ENCODE results near the gene REG1B.

REG1B gene, protein sequence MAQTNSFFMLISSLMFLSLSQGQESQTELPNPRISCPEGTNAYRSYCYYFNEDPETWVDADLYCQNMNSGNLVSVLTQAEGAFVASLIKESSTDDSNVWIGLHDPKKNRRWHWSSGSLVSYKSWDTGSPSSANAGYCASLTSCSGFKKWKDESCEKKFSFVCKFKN

DNA sequence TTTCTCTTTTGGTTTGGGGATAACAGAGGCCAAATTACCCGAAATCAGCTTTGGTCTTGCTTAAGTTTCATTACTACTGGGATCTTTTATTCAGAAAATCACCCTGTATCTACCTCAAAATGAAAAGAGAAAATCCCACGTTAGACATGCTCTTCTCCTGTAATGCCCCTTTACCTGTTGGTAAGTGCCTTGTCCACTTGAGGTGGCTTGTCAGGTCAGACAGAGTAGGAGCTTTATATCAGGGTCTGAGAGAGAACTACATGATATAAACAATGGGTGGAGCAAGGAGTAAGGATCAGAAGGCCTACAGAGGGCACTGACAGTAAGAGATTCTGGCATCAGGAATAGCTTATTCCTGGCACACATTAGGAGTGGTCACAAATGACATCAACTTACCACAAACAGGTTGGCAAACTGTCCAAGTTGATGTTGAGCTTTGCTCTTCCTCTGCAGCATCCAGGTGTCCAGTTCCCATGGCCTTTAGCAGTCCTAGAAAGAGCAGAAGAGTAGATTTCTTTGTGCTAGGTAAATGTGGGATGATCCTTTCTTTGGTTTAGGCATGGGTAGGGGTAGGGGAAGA is at the start of gene REG1B:
REG1B (minus strand) TSS at position 209 of the 580 bp plus-strand sequence. CDS start 381 bp downstream, outside the sequence.
- no peaks in the 10 kb centered on the region for H3K27me3 Mint-ChIP-seq (ENCODE audit: low read depth)
- DNase-seq (ENCODE audit: low spot score) = no peak
- H3K27ac Mint-ChIP-seq = no peak within 1 kb of the TSS
- H3K4me1 Mint-ChIP-seq (ENCODE audit: low read depth) = no peaks in the 10 kb centered on the region
- peaks cover 22% of the 10 kb centered on the region for H3K9me3 Mint-ChIP-seq
- H3K36me3 Mint-ChIP-seq (ENCODE audit: low read depth) = no peaks in the 10 kb centered on the region
- no peak within 1 kb of the TSS for H3K4me3 Mint-ChIP-seq

DNA sequence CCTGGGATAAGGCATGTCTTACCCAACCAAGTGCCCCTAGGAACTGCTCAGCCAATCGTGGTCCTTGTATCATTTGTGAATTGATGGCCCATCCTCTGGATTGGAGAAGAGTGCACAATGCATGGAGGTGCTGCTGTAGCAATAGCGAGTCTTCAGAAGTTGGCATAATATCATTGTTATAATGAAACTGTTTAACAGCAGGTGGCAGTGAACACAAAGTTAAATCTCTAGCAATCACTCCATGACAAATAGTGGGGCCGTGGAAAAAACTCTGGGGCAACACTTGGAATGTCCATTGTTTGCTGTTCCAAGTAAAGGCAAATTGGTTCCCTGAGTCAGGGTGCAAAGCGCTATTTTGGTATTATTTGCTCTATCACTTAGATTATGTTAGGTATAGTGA is 43.9 kb upstream of the REG1B start:
- DNase-seq (ENCODE audit: low spot score) = no peak
- Mint-ChIP-seq H3K27ac (no peak overlapping the region), H3K9me3 (peaks cover 16% of the 10 kb centered on the region), H3K4me1 (ENCODE audit: low read depth) (no peaks in the 10 kb centered on the region), H3K36me3 (ENCODE audit: low read depth) (no peaks in the 10 kb centered on the region), H3K4me3 (no peak overlapping the region), H3K27me3 (ENCODE audit: low read depth) (no peaks in the 10 kb centered on the region)

DNA sequence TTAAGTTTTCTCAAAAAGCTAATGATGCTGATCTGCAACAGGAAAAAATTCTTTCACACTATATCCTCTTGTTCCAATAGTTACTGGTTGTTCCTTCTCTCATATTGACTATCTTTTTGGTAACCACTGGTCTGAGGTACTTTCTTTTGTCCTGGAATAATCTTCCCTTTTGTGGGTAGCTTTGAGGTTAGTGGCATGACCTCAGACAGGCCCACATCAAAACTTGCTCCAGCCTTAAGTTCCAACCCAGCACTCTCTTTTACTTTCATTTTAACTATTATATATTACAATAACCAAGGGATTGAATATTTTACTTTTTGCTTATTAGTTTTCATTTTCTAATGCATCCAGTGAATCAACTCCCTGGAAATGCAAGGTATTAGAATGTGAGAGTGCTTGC is 42.0 kb upstream of the REG1B start:
- Mint-ChIP-seq H3K4me3 (no peak overlapping the region), H3K27ac (no peak overlapping the region), H3K27me3 (ENCODE audit: low read depth) (no peaks in the 10 kb centered on the region), H3K9me3 (peaks cover 13% of the 10 kb centered on the region), H3K4me1 (ENCODE audit: low read depth) (no peaks in the 10 kb centered on the region), H3K36me3 (ENCODE audit: low read depth) (no peaks in the 10 kb centered on the region)
- no peak for DNase-seq (ENCODE audit: low spot score)

DNA sequence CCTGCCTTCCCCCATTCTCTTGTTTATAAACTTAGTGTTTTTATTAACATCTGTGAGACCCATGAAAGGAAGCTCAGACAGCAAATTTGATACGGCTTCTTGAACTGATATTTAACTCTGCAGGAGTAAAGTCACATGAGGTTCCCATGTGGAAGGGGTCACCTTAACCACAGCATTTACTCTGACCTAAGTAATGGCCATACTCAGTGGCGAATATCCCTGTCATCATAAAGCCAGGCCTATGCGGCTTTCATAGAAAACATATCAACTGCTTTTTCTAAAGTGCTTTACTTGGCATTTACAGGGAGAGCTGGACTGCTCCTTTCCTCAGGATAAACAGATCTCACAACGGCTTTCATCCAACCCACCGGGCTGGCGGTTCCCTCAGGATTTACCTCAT is 41.5 kb upstream of the REG1B start:
- no peak overlapping the region for H3K27ac Mint-ChIP-seq
- H3K27me3 Mint-ChIP-seq (ENCODE audit: low read depth) = no peaks in the 10 kb centered on the region
- no peak overlapping the region for H3K4me3 Mint-ChIP-seq
- peaks cover 11% of the 10 kb centered on the region for H3K9me3 Mint-ChIP-seq
- no peak for DNase-seq (ENCODE audit: low spot score)
- no peaks in the 10 kb centered on the region for H3K4me1 Mint-ChIP-seq (ENCODE audit: low read depth)
- H3K36me3 Mint-ChIP-seq (ENCODE audit: low read depth) = no peaks in the 10 kb centered on the region

DNA sequence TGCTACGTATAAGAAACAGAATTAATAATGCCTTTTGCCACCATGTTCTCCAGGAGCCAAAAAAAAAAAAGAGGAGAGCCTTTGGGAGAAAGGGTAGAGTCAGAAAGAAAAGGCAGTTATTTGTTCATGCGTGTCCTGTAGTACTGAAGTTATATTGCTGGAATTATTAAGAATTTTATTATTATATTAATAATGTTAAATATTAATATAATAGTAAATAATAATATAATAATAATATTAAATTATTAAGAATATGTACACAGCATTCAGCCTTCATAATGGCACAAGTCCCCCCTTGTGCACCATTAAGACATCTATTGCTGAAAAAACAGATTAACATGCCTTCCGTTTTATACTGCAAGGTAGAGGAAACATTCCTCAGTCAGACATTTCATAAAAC is 40.6 kb upstream of the REG1B start:
- H3K4me1 Mint-ChIP-seq (ENCODE audit: low read depth) = no peaks in the 10 kb centered on the region
- H3K36me3 Mint-ChIP-seq (ENCODE audit: low read depth) = no peaks in the 10 kb centered on the region
- peaks cover 7% of the 10 kb centered on the region for H3K9me3 Mint-ChIP-seq
- no peak for DNase-seq (ENCODE audit: low spot score)
- H3K27me3 Mint-ChIP-seq (ENCODE audit: low read depth) = no peaks in the 10 kb centered on the region
- H3K4me3 Mint-ChIP-seq = no peak overlapping the region
- no peak overlapping the region for H3K27ac Mint-ChIP-seq

DNA sequence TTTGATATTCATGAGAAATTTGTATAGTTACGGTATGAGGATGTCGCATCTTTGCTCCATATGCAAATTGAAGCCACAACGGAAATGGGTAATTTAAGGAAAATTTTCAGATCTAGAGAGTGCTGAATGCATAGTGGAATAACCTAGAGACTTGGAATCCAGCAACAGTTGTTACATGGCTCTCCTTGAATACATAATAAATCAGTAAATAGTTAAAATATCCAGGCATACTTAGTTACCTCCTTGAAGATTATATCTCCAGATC is 37.9 kb upstream of the REG1B start:
- DNase-seq (ENCODE audit: low spot score) = no peak
- Mint-ChIP-seq H3K27me3 (ENCODE audit: low read depth) (no peaks in the 10 kb centered on the region), H3K4me1 (ENCODE audit: low read depth) (no peaks in the 10 kb centered on the region), H3K27ac (no peak overlapping the region), H3K36me3 (ENCODE audit: low read depth) (no peaks in the 10 kb centered on the region), H3K9me3 (peaks cover 7% of the 10 kb centered on the region), H3K4me3 (no peak overlapping the region)

DNA sequence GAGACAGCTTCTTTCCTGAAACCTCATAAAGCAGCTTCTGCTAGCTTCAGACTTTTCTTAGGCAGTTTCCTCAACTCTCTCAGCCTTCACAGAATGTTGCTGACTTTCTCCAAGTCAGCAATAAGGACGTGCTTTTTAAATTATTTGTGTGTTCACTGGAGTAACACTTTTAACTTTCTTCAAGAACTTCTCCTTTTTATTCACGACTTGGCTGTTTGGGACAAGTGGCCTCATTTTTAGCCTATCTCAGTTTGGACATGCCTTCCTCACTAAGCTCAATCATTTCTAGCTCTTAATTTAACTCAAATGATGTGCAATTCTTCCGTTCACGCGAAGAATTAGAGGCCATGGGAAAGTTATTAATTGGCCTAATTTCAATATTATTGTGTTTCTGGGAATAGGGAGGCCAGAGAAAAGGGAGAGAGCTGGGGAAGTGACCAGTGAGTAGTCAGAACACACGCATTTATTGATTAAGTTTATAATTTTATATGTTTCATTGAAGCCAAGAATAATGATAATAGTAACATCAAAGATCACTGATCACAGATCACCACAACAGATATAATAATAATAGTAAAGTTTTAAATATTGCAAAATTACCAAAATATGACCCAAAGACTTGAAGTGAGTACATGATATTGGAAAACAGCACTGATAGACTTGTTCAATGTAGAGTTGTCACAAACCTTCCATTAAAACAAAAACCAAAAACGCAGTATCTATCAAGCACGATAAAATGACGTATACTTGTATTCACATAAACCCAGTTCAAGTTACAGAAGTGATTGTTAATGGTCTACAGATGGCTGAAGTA is 37.3 kb upstream of the REG1B start:
- no peaks in the 10 kb centered on the region for H3K36me3 Mint-ChIP-seq (ENCODE audit: low read depth)
- DNase-seq (ENCODE audit: low spot score) = no peak
- no peaks in the 10 kb centered on the region for H3K27me3 Mint-ChIP-seq (ENCODE audit: low read depth)
- H3K4me1 Mint-ChIP-seq (ENCODE audit: low read depth) = no peaks in the 10 kb centered on the region
- H3K9me3 Mint-ChIP-seq = peaks cover 4% of the 10 kb centered on the region
- no peak overlapping the region for H3K4me3 Mint-ChIP-seq
- H3K27ac Mint-ChIP-seq = no peak overlapping the region

DNA sequence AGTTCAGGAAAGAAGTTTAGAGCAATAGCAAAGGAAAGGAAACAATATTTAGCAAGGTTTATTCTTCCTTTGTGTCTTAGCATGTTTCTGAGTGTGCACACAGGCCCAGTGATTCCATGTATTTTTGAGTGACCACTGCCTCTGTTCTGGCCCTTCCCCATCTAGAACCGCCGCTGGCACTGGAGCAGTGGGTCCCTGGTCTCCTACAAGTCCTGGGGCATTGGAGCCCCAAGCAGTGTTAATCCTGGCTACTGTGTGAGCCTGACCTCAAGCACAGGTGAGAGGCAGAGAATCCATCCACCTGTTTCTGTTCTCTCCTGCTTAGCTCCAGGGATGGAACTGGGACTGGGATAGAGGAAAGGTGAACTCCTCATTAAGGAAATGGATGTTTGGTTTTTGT is 34.9 kb upstream of the REG1B start:
- H3K9me3 Mint-ChIP-seq = peaks cover 4% of the 10 kb centered on the region
- H3K4me3 Mint-ChIP-seq = no peak overlapping the region
- H3K4me1 Mint-ChIP-seq (ENCODE audit: low read depth) = no peaks in the 10 kb centered on the region
- no peaks in the 10 kb centered on the region for H3K27me3 Mint-ChIP-seq (ENCODE audit: low read depth)
- H3K27ac Mint-ChIP-seq = no peak overlapping the region
- DNase-seq (ENCODE audit: low spot score) = no peak
- no peaks in the 10 kb centered on the region for H3K36me3 Mint-ChIP-seq (ENCODE audit: low read depth)

DNA sequence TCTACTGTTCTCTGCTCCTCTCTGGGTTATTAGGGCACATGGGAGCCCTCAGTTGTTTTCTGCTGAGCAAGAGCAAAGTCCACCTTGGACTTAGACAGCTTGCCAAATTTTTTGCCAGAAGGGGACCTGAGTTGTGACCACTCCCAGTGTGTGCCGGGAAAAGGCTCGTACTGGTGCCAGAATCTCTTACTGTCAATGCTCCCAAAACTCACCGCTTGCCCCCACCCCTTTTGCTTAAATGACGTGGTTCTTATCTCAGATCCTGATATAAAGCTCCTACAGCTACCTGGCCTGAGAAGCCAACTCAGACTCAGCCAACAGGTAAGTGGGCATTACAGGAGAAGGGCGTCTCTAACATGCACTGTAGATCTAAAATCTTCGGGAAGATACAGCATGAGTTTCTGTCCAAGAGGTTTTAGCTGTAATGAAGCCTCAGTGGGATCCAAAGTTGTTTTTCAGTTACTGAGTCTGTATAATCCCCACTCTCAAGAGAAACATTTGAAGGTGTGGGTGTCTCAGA is 32.5 kb upstream of the REG1B start, which contains the start of gene REG1A:
REG1A (plus strand) TSS at position 295 of the 520 bp plus-strand sequence. CDS start 374 bp downstream, outside the sequence.
- Mint-ChIP-seq H3K36me3 (ENCODE audit: low read depth) (no peaks in the 10 kb centered on the region), H3K27me3 (ENCODE audit: low read depth) (no peaks in the 10 kb centered on the region), H3K4me3 (no peak within 1 kb of the TSS), H3K9me3 (peaks cover 9% of the 10 kb centered on the region), H3K27ac (no peak within 1 kb of the TSS), H3K4me1 (ENCODE audit: low read depth) (no peaks in the 10 kb centered on the region)
- no peak for DNase-seq (ENCODE audit: low spot score)

DNA sequence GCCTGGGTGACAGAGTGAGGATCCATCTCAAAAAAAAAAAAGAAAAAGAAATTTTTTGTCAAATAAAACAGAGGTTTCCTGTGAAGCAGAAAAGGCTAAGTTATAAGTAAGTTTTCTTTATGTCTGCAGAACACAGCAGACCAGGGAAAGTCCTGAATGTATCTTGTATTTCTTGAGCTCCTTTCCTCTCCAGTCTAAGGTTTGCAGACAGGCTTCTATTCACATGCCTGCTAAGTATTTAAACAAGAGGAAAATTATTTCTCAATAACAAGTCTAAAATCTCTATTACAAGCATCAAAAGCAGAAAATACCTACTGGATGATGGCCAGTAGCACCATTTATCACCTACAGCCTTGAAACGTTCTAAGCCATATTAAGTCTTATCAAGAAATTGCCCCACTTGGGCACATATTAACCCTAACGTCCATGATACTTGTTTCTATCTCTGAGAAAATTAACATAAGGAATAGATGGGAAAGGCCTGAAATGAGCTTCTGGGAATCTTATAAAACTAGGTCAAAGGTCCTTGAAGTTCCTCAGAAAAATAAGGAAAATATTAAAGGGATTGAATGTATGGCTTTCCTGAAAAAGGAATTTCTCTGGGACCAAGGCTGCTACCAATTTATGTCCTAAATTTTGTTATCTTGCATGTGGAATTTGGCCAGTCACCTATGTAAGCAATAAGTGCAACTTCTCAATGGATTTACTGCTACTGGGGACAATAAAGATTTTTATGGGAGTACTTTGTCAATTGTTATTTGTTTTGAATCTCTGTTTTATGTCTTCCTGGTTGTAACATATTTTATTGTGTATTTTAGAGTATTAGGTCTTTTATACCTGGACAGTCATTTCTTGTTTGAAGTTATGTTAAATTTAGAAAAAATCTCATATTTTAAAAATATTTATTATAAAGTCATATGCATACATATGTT is 29.5 kb upstream of the REG1B start:
- H3K27ac Mint-ChIP-seq = no peak overlapping the region
- DNase-seq (ENCODE audit: low spot score) = no peak
- H3K4me1 Mint-ChIP-seq (ENCODE audit: low read depth) = no peaks in the 10 kb centered on the region
- H3K36me3 Mint-ChIP-seq (ENCODE audit: low read depth) = no peaks in the 10 kb centered on the region
- H3K27me3 Mint-ChIP-seq (ENCODE audit: low read depth) = no peaks in the 10 kb centered on the region
- peaks cover 11% of the 10 kb centered on the region for H3K9me3 Mint-ChIP-seq
- no peak overlapping the region for H3K4me3 Mint-ChIP-seq

DNA sequence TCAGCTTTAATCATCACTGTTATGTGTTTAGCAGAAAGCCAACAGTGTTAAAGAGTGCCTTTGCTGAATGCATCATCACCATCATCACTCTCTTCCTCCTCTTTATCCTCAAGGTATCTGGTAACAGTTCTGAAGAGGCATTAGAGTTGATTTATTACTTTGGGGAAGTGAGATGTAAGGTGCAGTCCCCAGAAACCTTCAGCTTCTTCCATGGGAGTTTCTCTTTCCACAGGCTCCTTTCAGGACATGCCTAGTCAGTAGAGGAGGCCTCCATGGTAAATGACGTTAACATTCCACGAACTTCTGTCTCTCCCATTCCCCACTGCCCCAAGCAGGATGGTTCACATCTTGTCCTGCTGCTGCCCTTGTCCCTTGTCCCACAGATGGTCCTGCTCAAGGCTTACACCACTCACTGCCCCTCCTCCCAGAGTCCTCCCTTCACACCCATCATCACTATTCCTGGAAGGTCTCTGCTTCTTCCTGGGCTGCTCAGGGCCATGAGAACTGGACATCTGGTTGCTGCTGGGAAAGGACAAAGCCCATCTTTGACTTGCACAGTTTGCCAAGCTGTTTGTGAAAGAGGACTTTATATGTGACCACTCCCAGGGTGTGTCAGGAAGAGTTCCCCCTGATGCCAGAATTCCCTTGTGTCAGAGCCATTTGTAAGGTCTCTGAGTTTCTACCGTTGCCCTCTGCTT is 27.2 kb upstream of the REG1B start:
- no peak for DNase-seq (ENCODE audit: low spot score)
- H3K36me3 Mint-ChIP-seq (ENCODE audit: low read depth) = no peaks in the 10 kb centered on the region
- no peaks in the 10 kb centered on the region for H3K27me3 Mint-ChIP-seq (ENCODE audit: low read depth)
- H3K4me3 Mint-ChIP-seq = no peak overlapping the region
- H3K27ac Mint-ChIP-seq = no peak overlapping the region
- no peaks in the 10 kb centered on the region for H3K4me1 Mint-ChIP-seq (ENCODE audit: low read depth)
- H3K9me3 Mint-ChIP-seq = peaks cover 17% of the 10 kb centered on the region

DNA sequence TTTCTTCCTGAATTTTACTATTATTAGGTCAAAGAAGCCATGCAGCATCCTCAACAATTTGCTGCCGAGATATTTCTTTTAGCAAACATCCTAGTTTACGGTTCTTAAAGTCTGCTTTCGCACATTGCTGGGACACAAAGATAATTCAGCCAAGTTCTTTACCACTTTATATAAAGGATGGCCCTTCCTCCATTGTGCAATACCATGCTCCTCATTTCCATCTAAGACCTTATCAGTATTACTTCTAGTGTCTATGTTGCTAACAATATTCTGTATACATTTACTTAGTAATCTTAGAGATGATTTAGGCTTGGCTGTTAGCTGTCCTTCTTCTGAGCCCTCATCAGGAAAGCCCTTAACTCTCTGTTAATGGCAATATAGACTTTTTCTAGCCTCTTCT is 24.5 kb upstream of the REG1B start:
- Mint-ChIP-seq H3K36me3 (ENCODE audit: low read depth) (no peaks in the 10 kb centered on the region), H3K4me3 (no peak overlapping the region), H3K4me1 (ENCODE audit: low read depth) (no peaks in the 10 kb centered on the region), H3K27me3 (ENCODE audit: low read depth) (no peaks in the 10 kb centered on the region), H3K27ac (no peak overlapping the region), H3K9me3 (peaks cover 13% of the 10 kb centered on the region)
- DNase-seq (ENCODE audit: low spot score) = no peak

DNA sequence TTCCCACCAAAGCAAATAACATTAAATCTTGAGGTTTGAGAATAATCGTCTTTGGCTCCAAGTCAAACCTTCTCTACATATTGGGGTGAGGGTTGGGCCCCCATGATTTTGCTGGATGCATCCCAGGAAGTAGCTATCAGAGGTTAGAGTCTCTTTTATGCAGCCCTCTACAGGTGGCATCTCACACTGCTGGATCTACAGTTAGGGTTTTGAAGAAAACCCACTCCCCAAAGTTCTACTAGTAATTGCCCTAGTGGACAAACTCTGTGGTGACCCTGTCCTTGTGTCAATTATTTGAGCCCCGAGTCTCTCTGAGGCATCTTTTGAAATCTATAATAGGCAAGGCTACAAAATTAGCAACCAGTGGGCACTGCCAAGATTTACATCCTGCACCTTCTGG is 17.5 kb upstream of the REG1B start:
- Mint-ChIP-seq H3K36me3 (ENCODE audit: low read depth) (no peaks in the 10 kb centered on the region), H3K4me3 (no peak overlapping the region), H3K9me3 (peaks cover 6% of the 10 kb centered on the region), H3K27me3 (ENCODE audit: low read depth) (no peaks in the 10 kb centered on the region), H3K27ac (no peak overlapping the region), H3K4me1 (ENCODE audit: low read depth) (no peaks in the 10 kb centered on the region)
- DNase-seq (ENCODE audit: low spot score) = no peak
